ENCODE measurements around the gene FBXO39.

Gene FBXO39

GRCh38 chr17:6756425-6757031, 19.5 kb upstream of the FBXO39 start:
- Histone ChIP-seq H3K27ac (ENCODE audit: extremely low read depth, low read depth, low read length) (no peak overlapping the region), H3K4me3 (ENCODE audit: low read depth, low read length) (no peak overlapping the region)
- POLR2A ChIA-PET, result no interaction called here

GRCh38 chr17:6757747-6758146, 18.3 kb upstream of the FBXO39 start:
- POLR2A ChIA-PET, result no interaction called here
- Histone ChIP-seq H3K9me3 (ENCODE audit: control insufficient read depth, insufficient read depth, low read depth, low read length) (no peaks in the 10 kb centered on the region), H3K27ac (ENCODE audit: extremely low read depth, low read depth, low read length) (no peak overlapping the region), H3K36me3 (ENCODE audit: control insufficient read depth in 2 of 2, insufficient read depth in 1 of 2, low read length in 2 of 2) (no peaks in the 10 kb centered on the region), H3K4me3 (ENCODE audit: low read depth, low read length) (no peak overlapping the region), H3K4me1 (ENCODE audit: control insufficient read depth, insufficient read depth, low read length) (no peaks in the 10 kb centered on the region; the same call in 1 of the 2 replicates)
- TF ChIP-seq SALL2 (tag by site-specific recombination; IDR thresholded peaks at IDR 0.05; ENCODE audit: borderline replicate concordance) (no peak), KLF8 (tag by site-specific recombination; IDR thresholded peaks at IDR 0.05) (no peak), TRIM28 (IDR thresholded peaks at IDR 0.05; ENCODE audit: borderline replicate concordance, low read length) (no peak), ZNF501 (tag by site-specific recombination; IDR thresholded peaks at IDR 0.05) (no peak), ZNF585B (tag by site-specific recombination; IDR thresholded peaks at IDR 0.05) (no peak), ZNF155 (tag by site-specific recombination; IDR thresholded peaks at IDR 0.05) (no peak), GLIS1 (tag by site-specific recombination; IDR thresholded peaks at IDR 0.05) (no peak), YY2 (tag by site-specific recombination; IDR thresholded peaks at IDR 0.05) (no peak), PRDM10 (tag by site-specific recombination; IDR thresholded peaks at IDR 0.05) (no peak), ZBTB21 (tag by site-specific recombination; IDR thresholded peaks at IDR 0.05) (no peak), ZNF184 (tag by site-specific recombination; IDR thresholded peaks at IDR 0.05) (no peak), ZNF366 (tag by site-specific recombination; conservative IDR thresholded peaks at IDR 0.05) (no peak), ZSCAN18 (tag by site-specific recombination; IDR thresholded peaks at IDR 0.05) (no peak)
- TF ChIP-seq, protein P1, sequence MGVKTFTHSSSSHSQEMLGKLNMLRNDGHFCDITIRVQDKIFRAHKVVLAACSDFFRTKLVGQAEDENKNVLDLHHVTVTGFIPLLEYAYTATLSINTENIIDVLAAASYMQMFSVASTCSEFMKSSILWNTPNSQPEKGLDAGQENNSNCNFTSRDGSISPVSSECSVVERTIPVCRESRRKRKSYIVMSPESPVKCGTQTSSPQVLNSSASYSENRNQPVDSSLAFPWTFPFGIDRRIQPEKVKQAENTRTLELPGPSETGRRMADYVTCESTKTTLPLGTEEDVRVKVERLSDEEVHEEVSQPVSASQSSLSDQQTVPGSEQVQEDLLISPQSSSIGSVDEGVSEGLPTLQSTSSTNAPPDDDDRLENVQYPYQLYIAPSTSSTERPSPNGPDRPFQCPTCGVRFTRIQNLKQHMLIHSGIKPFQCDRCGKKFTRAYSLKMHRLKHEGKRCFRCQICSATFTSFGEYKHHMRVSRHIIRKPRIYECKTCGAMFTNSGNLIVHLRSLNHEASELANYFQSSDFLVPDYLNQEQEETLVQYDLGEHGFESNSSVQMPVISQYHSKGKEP (tag by site-specific recombination; IDR thresholded peaks at IDR 0.05), result no peak
- CTCF ChIA-PET, result no interaction called here

More at GRCh38 chr17:6756425-6757031, 19.5 kb upstream of the FBXO39 start:
- no peaks in the 10 kb centered on the region for H3K36me3 ChIP-seq (ENCODE audit: control insufficient read depth in 2 of 2, insufficient read depth in 1 of 2, low read length in 2 of 2)
- CTCF ChIA-PET, result no interaction called here
- no peaks in the 10 kb centered on the region for H3K9me3 ChIP-seq (ENCODE audit: control insufficient read depth, insufficient read depth, low read depth, low read length)
- H3K4me1 ChIP-seq (ENCODE audit: control insufficient read depth, insufficient read depth, low read length), result no peaks in the 10 kb centered on the region; the same call in 1 of the 2 replicates
- no peak for TF ChIP-seq CTCF (tag by site-specific recombination; IDR thresholded peaks at IDR 0.05)
